Measurements from ENCODE around the gene RHOJ. TPM values are rescaled to one million over a fixed set of nuclear protein-coding genes. Genes with fewer than 3 reads are reported as not detected.

The RHOJ gene
- not detected in 5 replicates for total RNA-seq (2022; extraction: Qiagen RNA extraction; ENCODE audit: low read depth)

GRCh38 chr14:63204407-63205043 lies at the start of gene RHOJ:
TSS of gene RHOJ (plus strand) at chr14:63204443. CDS start at chr14:63204870, 427 bp downstream.

GRCh38 chr14:63318835-63319234 lies 114.6 kb downstream of the RHOJ start, which contains the start of gene GPHB5:
TSS of gene GPHB5 (minus strand) at chr14:63318935. CDS start at chr14:63317849, 1,086 bp downstream.

Other genes with a start within 250 kb of the RHOJ start
- gene KCNH5, start 159.0 kb upstream of the RHOJ start, total RNA-seq (2022; extraction: Qiagen RNA extraction; ENCODE audit: low read depth), result 0.01 to 0.05 TPM in 2 of 5 replicates, not detected in the others
- gene GPHB5, start 114.5 kb downstream of the RHOJ start, total RNA-seq (2022; extraction: Qiagen RNA extraction; ENCODE audit: low read depth), result not detected in 5 replicates